Measurements from ENCODE around the gene AKAP13.

Gene AKAP13

GRCh38 chr15:85452436-85452835 is 72.0 kb downstream of the AKAP13 start:
- TF ChIP-seq NFRKB (IDR thresholded peaks at IDR 0.05) (no peak), ZNF384 (IDR thresholded peaks at IDR 0.05) (no peak), TARDBP (IDR thresholded peaks at IDR 0.05) (no peak), PKNOX1 (IDR thresholded peaks at IDR 0.05) (no peak), BHLHE40 (IDR thresholded peaks at IDR 0.05; ENCODE audit: borderline replicate concordance) (no peak), ARNT (IDR thresholded peaks at IDR 0.05) (no peak), FOXA1 (IDR thresholded peaks at IDR 0.05) (no peak), FOXK2 (IDR thresholded peaks at IDR 0.05) (no peak), SP1 (IDR thresholded peaks at IDR 0.05) (no peak), HDGF (IDR thresholded peaks at IDR 0.05; ENCODE audit: borderline replicate concordance) (no peak), CTBP1 (IDR thresholded peaks at IDR 0.05; ENCODE audit: borderline replicate concordance) (no peak), SUZ12 (IDR thresholded peaks at IDR 0.05) (no peak), FOXM1 (IDR thresholded peaks at IDR 0.05; ENCODE audit: borderline replicate concordance) (no peak), ELF4 (IDR thresholded peaks at IDR 0.05) (no peak), L3MBTL2 (conservative IDR thresholded peaks at IDR 0.05) (no peak)
- ChIA-PET POLR2A (interaction anchor here (0.9 kb wide), 1 partner anchor 23 kb away, joined by 3 read pairs; no protein-coding TSS in a partner anchor), CTCF (interaction anchor here (0.8 kb wide), 1 partner anchor 12 kb away, joined by 3 read pairs; no protein-coding TSS in a partner anchor)
- DNase-seq (ENCODE audit: extremely low spot score), result no peak

- DNase-seq (ENCODE audit: extremely low spot score), result no peak
- CTCF ChIA-PET, result interaction anchor here (1.0 kb wide), 1 partner anchor 13 kb away, joined by 3 read pairs; no protein-coding TSS in a partner anchor
- TF ChIP-seq SP1 (IDR thresholded peaks at IDR 0.05) (no peak), CTBP1 (IDR thresholded peaks at IDR 0.05; ENCODE audit: borderline replicate concordance) (no peak), NFRKB (IDR thresholded peaks at IDR 0.05) (no peak), FOXM1 (IDR thresholded peaks at IDR 0.05; ENCODE audit: borderline replicate concordance) (no peak), PKNOX1 (IDR thresholded peaks at IDR 0.05) (no peak), HDGF (IDR thresholded peaks at IDR 0.05; ENCODE audit: borderline replicate concordance) (no peak), ELF4 (IDR thresholded peaks at IDR 0.05) (no peak), ZNF384 (IDR thresholded peaks at IDR 0.05) (no peak), FOXK2 (IDR thresholded peaks at IDR 0.05) (no peak), LEF1 (IDR thresholded peaks at IDR 0.05; ENCODE audit: borderline replicate concordance) (no peak), BHLHE40 (IDR thresholded peaks at IDR 0.05; ENCODE audit: borderline replicate concordance) (no peak), L3MBTL2 (conservative IDR thresholded peaks at IDR 0.05) (no peak), SUZ12 (IDR thresholded peaks at IDR 0.05) (no peak), ARNT (IDR thresholded peaks at IDR 0.05) (no peak), TARDBP (IDR thresholded peaks at IDR 0.05) (no peak), FOXA1 (IDR thresholded peaks at IDR 0.05) (no peak)
- POLR2A ChIA-PET, result no interaction called here
Measured at GRCh38 chr15:85453144-85453872, 72.9 kb downstream of the AKAP13 start.

- TF ChIP-seq FOXK2 (IDR thresholded peaks at IDR 0.05), result no peak
- no peak for TF ChIP-seq HDGF (IDR thresholded peaks at IDR 0.05; ENCODE audit: borderline replicate concordance)
- no peak for TF ChIP-seq NFRKB (IDR thresholded peaks at IDR 0.05)
- TF ChIP-seq BHLHE40 (IDR thresholded peaks at IDR 0.05; ENCODE audit: borderline replicate concordance), result no peak
- no peak for TF ChIP-seq SUZ12 (IDR thresholded peaks at IDR 0.05)
- POLR2A ChIA-PET, result no interaction called here
- CTCF ChIA-PET, result no interaction called here
- no peak for DNase-seq (ENCODE audit: extremely low spot score)
Measured at GRCh38 chr15:85454403-85454802, 74.0 kb downstream of the AKAP13 start.

- DNase-seq (ENCODE audit: extremely low spot score), result no peak
- POLR2A ChIA-PET, result no interaction called here
- CTCF ChIA-PET, result interaction anchor here (0.7 kb wide), 1 partner anchor 118 kb away, joined by 3 read pairs; no protein-coding TSS in a partner anchor
- TF ChIP-seq ELF4 (IDR thresholded peaks at IDR 0.05) (no peak), CTBP1 (IDR thresholded peaks at IDR 0.05; ENCODE audit: borderline replicate concordance) (no peak), FOXM1 (IDR thresholded peaks at IDR 0.05; ENCODE audit: borderline replicate concordance) (no peak), SUZ12 (IDR thresholded peaks at IDR 0.05) (no peak), ZNF384 (IDR thresholded peaks at IDR 0.05) (no peak), ARNT (IDR thresholded peaks at IDR 0.05) (no peak), SP1 (IDR thresholded peaks at IDR 0.05) (no peak), FOXK2 (IDR thresholded peaks at IDR 0.05) (no peak), L3MBTL2 (conservative IDR thresholded peaks at IDR 0.05) (no peak), TARDBP (IDR thresholded peaks at IDR 0.05) (no peak), LEF1 (IDR thresholded peaks at IDR 0.05; ENCODE audit: borderline replicate concordance) (no peak)
Measured at GRCh38 chr15:85455891-85456290, 75.5 kb downstream of the AKAP13 start.

- no peak for TF ChIP-seq NFRKB (IDR thresholded peaks at IDR 0.05)
- TF ChIP-seq ELF4 (IDR thresholded peaks at IDR 0.05), result no peak
- TF ChIP-seq PKNOX1 (IDR thresholded peaks at IDR 0.05), result no peak
- no peak for TF ChIP-seq L3MBTL2 (conservative IDR thresholded peaks at IDR 0.05)
- TF ChIP-seq ARNT (IDR thresholded peaks at IDR 0.05), result no peak
- TF ChIP-seq FOXM1 (IDR thresholded peaks at IDR 0.05; ENCODE audit: borderline replicate concordance), result no peak
- no peak for TF ChIP-seq CTBP1 (IDR thresholded peaks at IDR 0.05; ENCODE audit: borderline replicate concordance)
- TF ChIP-seq TARDBP (IDR thresholded peaks at IDR 0.05), result no peak
- TF ChIP-seq LEF1 (IDR thresholded peaks at IDR 0.05; ENCODE audit: borderline replicate concordance), result no peak
- TF ChIP-seq SP1 (IDR thresholded peaks at IDR 0.05), result no peak
- TF ChIP-seq ZNF384 (IDR thresholded peaks at IDR 0.05), result no peak
- TF ChIP-seq HDGF (IDR thresholded peaks at IDR 0.05; ENCODE audit: borderline replicate concordance), result no peak
- no peak for TF ChIP-seq BHLHE40 (IDR thresholded peaks at IDR 0.05; ENCODE audit: borderline replicate concordance)
- TF ChIP-seq FOXK2 (IDR thresholded peaks at IDR 0.05), result no peak
- TF ChIP-seq FOXA1 (IDR thresholded peaks at IDR 0.05), result no peak
- TF ChIP-seq SUZ12 (IDR thresholded peaks at IDR 0.05), result no peak
- ChIA-PET POLR2A (interaction anchor here (1.8 kb wide), 1 partner anchor 48 kb away, joined by 4 read pairs; no protein-coding TSS in a partner anchor), CTCF (interaction anchor here (0.6 to 1.4 kb wide), 3 partner anchors 12 to 871 kb away, joined by 3 to 4 read pairs (median 3); no protein-coding TSS in a partner anchor)
- no peak for DNase-seq (ENCODE audit: extremely low spot score)
Measured at GRCh38 chr15:85456798-85457197, 76.4 kb downstream of the AKAP13 start.

All from HEK293T (cell line).